IPS-NIHi7 (cell line): ENCODE results near the gene EIPR1.
"Not testable (repeated sequence)": the region's sequence is repeated elsewhere in the genome, so short reads cannot be mapped to it uniquely, and the experiment has no call there.

ENCODE experiments used
- DNase-seq: peaks from one replicate; pipeline ENCODE4 v3.0.0; 2012; ENCODE audit warnings: mixed read lengths; ENCODE audit errors: extremely low spot score

EIPR1 gene

DNA sequence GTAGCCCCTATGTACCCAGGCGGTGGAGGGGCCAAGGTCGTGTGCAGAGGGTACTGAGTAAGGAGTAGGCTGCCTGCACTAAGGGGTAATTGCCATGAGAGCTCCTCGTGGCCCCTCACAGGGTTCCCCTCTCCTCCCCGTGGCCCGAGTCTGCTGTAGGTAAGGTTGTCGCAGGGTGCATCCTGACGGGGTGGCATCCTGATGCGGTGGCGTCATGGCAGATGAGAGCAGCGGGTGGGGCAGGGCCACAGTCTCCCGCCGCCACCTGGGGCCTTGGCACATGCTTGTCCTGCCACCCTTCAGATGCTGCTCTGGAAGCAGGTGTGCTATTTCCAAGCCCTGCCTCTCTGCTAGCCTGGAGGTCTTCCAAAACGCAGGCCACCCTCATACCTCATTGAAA lies 89.7 kb downstream of the EIPR1 start:
- no peak for DNase-seq

DNA sequence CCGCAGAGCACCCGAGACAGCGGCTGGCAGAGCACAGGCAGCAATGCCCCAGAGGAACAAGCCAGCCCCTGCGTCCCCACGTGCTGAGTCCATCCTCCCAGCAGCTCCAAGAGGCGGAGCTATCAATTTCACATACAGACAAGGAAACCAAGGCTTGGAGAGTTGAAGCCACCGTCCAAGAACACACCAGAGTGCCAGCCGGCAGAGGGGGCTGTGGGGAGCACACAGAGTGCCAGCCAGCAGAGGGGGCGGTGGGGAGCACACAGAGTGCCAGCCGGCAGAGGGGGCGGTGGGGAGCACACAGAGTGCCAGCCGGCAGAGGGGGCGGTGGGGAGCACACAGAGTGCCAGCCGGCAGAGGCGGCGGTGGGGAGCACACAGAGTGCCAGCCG lies 91.0 kb downstream of the EIPR1 start:
- not testable (repeated sequence) for DNase-seq

GRCh38 chr2:3285901-3286645 lies 91.5 kb downstream of the EIPR1 start:
- DNase-seq = no peak

DNA sequence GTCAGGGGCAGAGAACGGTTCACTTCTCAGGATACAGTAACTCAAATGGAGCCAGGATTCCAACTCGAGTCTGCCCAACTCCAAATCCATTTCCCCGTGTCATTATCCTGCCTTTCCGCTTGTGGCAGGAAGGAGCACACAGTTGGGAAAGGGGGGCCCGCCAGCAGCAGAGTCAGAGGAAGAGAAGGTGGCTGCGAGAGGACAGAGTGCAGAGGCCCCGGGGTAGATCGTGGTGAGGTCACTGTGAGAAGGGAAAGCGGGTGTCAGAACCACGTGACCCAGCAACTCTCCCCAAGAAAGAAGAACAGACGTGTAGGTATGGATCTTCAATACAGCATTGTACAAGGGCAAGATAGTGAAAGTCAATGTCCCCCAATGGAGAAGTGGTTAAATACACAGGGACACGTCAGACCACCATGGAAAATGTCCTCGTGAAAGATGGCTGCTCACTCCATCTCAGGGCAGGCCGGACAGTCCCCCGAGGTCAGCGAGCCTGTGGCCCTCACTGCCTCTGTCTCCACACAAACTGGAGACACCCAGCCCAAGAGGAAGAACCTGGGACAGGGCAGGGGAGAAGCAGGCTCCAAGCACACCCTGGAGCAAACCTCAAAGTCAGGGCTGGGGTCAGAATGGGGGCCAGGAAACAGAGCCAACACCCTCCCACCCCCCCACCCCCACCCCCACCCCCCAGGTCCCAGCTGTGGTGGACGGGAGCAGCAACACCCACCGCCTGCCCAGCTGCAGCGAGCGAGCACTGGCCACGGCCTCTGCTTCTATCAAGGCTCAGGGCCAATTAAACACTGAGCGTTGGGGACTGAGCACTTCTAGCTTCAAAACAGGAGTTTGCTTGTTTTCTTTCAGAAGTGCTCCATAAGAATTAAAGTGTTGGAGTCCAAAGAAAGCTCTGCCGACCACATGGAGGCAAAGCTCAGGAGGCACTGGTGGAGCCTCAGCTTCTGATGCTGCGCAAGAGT lies 92.7 kb downstream of the EIPR1 start:
- DNase-seq = no peak

DNA sequence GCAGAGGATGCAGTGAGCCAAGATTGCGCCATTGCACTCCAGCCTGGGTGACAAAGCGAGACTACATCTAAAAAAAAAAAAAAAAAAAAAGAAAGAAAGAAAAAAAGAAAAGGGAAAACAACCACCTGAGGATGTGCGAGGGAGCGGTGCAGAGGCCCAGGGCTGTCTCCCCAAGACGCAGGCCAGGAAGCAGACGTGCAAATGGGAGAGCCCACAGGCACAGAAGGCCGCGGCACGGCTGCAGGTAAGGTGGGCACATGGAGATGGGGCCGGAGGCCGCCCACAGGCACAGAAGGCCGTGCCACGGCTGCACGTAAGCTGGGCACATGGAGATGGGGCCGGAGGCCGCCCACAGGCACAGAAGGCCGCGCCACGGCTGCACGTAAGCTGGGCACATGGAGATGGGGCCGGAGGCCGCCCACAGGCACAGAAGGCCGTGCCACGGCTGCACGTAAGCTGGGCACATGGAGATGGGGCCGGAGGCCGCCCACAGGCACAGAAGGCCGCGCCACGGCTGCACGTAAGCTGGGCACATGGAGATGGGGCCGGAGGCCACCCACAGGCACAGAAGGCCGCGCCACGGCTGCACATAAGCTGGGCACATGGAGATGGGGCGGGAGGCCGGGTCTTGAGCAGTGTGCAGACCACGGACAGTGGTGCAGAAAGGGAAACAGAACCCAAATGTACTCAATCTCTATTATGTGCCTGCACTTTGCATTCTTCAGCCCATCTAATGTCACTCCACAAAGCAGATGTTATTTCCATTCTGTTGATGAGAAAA lies 93.6 kb downstream of the EIPR1 start:
- DNase-seq = not testable (repeated sequence)

DNA sequence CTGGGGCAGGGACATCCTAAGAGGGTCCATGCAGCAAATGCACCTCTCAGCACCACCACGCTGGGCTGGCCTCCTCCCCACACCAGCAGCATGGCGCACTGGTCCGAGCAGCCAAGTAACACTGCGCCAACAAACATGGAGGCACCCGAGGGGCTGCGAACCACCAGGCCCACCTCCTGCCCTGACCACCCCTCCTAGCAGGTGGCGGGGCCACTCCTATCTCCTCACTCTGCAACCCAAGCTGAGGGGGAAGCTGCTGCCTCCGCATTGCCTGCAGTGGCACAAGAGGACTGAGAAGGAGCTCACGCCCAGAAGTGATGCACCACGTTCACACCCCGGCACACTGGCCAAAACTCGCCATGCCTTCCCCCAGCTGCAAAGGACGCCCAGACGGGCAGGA lies 94.4 kb downstream of the EIPR1 start:
- no peak for DNase-seq

DNA sequence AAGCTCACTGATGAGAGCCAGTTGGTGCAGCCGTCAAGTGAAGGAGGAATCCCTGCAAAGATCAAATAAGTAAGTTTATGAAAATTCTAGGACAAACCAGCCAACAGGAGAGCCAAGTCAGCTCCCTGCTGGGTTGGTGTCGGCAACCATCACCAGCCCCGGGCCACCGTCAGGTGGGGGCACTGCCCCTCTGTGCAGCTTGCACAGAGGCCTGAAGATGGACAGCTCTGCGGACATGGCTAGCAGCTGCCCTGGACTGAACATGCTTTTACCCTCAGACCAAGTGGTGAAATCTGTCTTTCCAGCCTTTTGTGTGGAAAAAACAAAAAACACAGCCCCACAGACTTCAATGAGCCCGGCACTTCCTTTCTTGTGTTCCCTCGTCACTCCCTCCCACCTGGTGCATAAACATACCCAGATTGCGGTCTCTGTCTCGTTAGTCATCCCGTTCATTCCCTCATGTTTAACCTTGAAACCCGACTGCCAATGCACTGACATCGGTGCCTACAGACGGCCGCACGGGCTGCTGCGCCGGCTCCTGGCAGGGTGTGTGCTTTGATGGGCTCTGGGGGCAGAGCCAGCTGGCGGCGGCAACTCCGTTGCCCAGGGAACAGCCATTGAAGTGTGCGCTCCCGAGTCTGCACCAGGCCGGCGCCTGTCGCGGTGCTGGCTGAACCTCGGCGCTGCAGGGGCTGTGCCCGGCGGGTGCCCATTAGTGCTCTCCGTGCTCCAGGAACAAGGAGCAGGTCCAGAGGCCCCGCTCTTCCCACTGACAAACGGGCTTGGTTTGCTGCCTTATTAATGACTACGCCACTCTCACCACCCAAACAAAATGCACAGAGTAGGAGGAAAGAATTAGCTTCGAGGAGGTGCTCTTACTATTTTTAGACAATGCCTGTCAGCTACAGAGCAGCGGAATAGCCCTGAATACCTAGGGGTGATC lies 95.3 kb downstream of the EIPR1 start:
- no peak for DNase-seq

DNA sequence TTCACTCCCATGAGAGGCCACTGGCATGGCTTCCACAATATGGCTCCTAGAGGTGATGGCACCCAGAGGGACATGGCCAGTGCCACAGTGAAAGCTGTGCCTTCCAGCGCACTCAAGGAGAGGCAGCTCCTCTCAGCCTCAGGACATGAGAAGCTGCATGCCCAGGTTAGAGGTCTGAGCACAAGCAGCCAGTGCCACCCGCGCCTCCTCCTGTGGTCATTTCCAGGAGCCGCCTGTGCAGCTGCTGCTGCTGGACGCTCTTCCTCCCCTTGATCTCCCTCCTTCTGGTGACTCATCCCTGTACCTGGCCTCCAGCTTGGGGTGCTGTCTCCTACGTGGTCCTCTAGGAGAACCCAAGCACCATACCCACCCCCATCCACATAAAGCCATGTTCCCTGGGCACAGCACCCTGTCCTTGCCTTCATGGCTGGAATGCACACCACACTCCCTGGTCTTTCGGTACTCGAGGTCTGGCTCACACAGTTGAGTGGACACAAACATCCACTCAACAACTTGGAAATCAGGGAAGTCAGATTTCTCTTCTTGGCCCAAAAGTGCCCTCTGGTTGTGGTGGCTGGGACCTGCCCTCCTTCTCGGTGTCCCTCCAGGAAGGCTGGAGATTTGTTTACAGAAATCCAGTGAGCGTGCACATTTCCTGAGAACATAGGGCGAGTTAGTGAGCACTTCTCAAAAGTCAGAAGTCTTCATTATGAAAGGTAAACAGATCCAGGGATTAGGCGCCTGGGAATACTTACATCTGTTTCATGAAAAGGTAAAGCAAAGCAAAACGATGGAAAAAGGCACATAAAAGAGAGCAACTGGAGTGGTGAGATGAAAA lies 96.7 kb downstream of the EIPR1 start:
- no peak for DNase-seq

- no peak for DNase-seq
These were observed 97.4 kb downstream of the EIPR1 start for GRCh38 chr2:3280197-3280596.

- no peak for DNase-seq
These were observed 98.2 kb downstream of the EIPR1 start for GRCh38 chr2:3279236-3279960.

DNA sequence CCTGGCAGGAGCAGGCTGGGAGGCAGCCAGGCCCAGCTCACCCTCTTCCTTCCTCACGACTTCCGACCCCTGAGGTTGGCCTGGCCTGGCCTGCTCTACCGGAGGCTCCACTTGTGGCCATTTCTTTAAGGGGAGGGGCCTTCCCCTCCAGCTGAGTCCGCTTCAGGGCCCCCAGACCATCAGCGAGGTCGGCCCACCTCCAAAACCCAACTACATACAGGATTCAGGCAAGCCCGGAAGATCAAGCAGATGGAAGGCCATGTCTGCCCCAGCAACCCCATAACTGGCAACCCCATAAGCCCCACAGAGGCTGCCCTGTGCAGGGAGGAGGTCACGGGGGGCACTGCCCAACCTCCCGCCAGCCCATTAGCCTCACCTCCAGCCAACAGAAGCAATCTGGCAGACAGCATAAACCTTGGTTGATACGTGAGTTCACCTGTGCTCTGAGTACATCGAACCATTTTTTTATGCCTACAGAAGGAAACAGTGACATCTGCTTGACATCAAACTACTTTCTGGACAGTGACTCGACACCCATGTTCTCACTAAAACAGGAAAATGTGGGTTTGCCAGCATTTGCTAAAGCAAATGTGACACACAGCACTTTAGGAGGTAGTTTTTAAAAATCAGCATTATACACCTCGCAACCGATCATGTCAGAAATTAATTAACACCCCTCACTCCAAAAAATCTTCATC lies 98.9 kb downstream of the EIPR1 start:
- no peak for DNase-seq

DNA sequence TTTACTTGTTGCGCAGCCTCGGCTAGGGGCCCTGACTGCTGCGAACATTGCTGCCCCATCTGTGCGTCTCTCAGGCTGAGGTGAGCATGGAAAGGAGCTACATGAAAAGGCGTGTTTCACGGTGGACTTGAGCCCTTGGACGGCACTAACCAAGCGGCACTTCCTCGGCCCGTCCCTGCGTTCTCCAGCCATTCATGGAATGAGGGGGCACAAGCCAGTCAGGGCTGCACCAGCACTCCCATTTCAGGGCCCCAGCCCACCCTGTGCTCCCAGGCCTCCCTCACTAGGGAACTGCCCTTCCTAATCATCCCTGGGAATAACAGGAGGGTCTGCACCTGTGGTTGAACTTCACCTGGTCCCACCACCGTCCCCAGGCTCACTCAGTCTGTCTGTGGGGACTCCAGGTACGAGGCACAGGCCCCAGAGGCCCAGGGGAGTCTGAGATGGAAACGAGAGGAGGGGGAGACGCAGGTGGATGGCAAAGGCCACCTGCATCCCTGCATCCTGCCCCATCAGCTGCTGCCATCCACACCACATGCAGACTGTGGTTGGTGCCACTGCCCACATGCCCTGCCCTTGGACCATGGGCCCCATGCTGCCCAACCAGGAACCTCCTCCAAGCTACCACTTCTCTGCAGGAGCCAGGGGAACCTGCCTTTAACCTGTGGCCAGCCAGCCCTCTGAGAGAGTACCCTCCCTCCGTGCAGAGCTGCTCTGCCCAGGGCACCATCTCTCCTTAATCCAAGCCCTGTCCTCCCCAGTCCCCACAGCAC lies 99.7 kb downstream of the EIPR1 start:
- DNase-seq = no peak

- DNase-seq = no peak
These were observed 100.4 kb downstream of the EIPR1 start for GRCh38 chr2:3277050-3277747.

DNA sequence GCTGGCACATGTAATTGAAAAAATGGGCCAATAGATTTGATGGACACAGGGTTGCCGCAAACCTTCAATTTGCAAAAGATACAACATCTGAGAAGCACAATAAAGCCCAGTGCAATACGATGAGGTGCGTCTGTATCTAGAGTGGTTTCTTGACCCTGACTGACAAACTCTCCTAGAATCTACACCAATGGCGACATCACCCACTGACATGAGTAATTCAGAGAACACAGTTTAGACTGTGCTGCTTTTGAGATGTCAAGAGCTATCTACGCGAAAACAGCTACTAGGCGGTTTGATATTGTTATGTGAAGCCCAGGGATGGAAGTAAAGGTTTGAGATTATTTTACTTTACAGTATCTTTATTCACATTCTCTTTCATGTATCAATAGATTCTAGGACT lies 104.9 kb downstream of the EIPR1 start:
- DNase-seq = no peak

GRCh38 chr2:3270095-3270478 lies 107.5 kb downstream of the EIPR1 start:
- no peak for DNase-seq

GRCh38 chr2:3269425-3270094 lies 108.1 kb downstream of the EIPR1 start:
- no peak for DNase-seq

- no peak for DNase-seq
These were observed 109.0 kb downstream of the EIPR1 start for GRCh38 chr2:3268705-3269029.
